Lung (tissue), 12 donors: ENCODE data around the gene PACS1. TPM values are rescaled to one million over a fixed set of nuclear protein-coding genes. Genes with fewer than 3 reads are reported as not detected.

ENCODE experiments used
- ATAC-seq: fragments of 200-7000 bp; cut with Tn5 transposase; one replicate; pipeline ENCODE4 v1.9.1; 2020; ENCODE audit warnings: moderate number of reproducible peaks; ENCODE audit not compliant: insufficient read depth, low FRiP score
- DNase-seq, 3 donors: peaks; one replicate each; pipeline ENCODE4 v3.0.0-alpha.2; 2013 to 2017
- H3K27ac ChIP-seq, 2 donors: one replicate each; pipeline ENCODE4 v1.5.1; 2013; ENCODE audit warnings: mild to moderate bottlenecking in 2 of 2, moderate library complexity in 2 of 2, control low read depth in 1 of 2, inconsistent platforms in 1 of 2, low read depth in 1 of 2, low read length in 1 of 2
- H3K27me3 ChIP-seq, 3 donors: one replicate each; pipeline ENCODE4 v1.5.1; 2013; ENCODE audit warnings: low read length in 2 of 3; ENCODE audit not compliant: control insufficient read depth in 3 of 3, insufficient read depth in 3 of 3
- H3K36me3 ChIP-seq, 4 donors: one replicate each; pipeline ENCODE4 v1.5.1; 2013; ENCODE audit warnings: low read length in 4 of 4, mild to moderate bottlenecking in 1 of 4, moderate library complexity in 1 of 4; ENCODE audit not compliant: control insufficient read depth in 4 of 4, insufficient read depth in 4 of 4
- H3K4me1 ChIP-seq, 5 donors: one replicate each; pipeline ENCODE4 v1.5.1; 2013; ENCODE audit warnings: low read length in 5 of 5, mild to moderate bottlenecking in 2 of 5, moderate library complexity in 1 of 5; ENCODE audit not compliant: control insufficient read depth in 5 of 5, insufficient read depth in 5 of 5
- H3K4me3 ChIP-seq: one replicate; pipeline ENCODE4 v1.5.1; 2013; ENCODE audit warnings: mild to moderate bottlenecking, control low read depth, moderate library complexity
- H3K9ac ChIP-seq, 2 donors: one replicate each; pipeline ENCODE4 v1.5.1; 2013; ENCODE audit warnings: low read length in 2 of 2, control low read depth in 1 of 2; ENCODE audit not compliant: insufficient read depth in 1 of 2
- H3K9me3 ChIP-seq, 4 donors: one replicate each; pipeline ENCODE4 v1.5.1; 2013; ENCODE audit warnings: low read length in 3 of 4, mild to moderate bottlenecking in 1 of 4, moderate library complexity in 1 of 4; ENCODE audit not compliant: control insufficient read depth in 4 of 4, insufficient read depth in 3 of 4
- WGBS, 2 donors: extraction: QIAGEN DNeasy Blood & Tissue Kit; methylation state at CpG; one replicate each; pipeline ENCODE4 v1.1.7; 2013; 5-methylcytosine and 5-hydroxymethylcytosine counted together
- polyA plus RNA-seq, 2 donors: library from polyadenylated mRNA; stranded (reverse); fragments of 200-250 nt; gene quantifications; one replicate each; pipeline ENCODE4 v1.2.1, GENCODE V29; 2013
- total RNA-seq, 2 donors: library from RNA; depleted of rRNA in 1 of 2; stranded (reverse); fragments of >200 nt in 1 of 2; gene quantifications; one replicate each; pipeline ENCODE4 v1.2.1, GENCODE V29; 2014 to 2021
- TF ChIP-seq, protein P1 (sequence below): IDR thresholded peaks from 2 replicates; pipeline ENCODE4 v1.5.1; 2012; ENCODE audit warnings: mild to moderate bottlenecking; ENCODE audit errors: control extremely low read depth, extremely low read depth
- donor health status: control.
- donor health status: control.
- donor health status: Bipolar disorder and iron deficiency.
- donor health status: healthy.
- donor health status: DM: yes; HTN: yes; CAD: no.

The PACS1 gene
- total and polyA plus RNA-seq, 4 donors = 22.2 to 48.8 (median 34.7) TPM

DNA sequence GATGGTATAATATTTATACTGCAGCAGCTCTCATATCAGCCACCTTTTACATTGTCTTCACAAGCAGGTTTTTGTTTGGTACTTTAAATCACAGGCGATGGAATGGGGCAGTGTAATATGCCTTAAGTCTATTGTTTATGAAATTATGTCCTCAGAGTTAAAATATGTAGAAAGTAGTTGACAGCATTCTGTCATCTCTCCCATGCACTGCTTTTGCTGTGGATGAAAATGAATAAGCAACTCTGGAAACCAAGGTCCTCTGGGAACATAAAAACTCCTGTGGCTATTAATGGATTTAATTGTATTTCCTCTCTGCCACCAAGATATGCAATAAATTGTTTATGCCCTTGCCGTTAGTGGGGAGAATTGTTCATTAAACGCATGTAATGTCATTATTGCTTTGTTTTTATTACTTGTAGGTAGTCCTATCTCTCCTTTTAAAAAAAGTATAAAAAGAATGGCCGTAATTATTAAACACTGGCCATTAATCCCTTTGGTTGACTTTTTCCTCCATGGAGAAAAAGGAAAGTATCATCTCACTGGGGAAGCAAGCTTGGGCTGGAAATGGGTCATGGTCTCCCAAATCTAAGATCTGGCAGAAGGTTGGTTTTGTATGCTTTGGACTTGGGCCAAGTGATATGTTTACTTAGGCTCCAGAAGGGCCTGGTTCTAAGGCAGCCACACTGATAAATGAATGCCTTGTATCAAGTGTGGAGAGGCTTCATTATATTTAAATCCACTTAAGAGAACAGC is 13.1 kb downstream of the PACS1 start:
- peaks cover 3 to 17% (median 16%) of the 10 kb centered on the region in 5 donors for H3K4me1 ChIP-seq
- WGBS, 2 donors = 50 to 73% methylated on average over 4 of the region's 4 CpGs
- TF ChIP-seq, protein P1, sequence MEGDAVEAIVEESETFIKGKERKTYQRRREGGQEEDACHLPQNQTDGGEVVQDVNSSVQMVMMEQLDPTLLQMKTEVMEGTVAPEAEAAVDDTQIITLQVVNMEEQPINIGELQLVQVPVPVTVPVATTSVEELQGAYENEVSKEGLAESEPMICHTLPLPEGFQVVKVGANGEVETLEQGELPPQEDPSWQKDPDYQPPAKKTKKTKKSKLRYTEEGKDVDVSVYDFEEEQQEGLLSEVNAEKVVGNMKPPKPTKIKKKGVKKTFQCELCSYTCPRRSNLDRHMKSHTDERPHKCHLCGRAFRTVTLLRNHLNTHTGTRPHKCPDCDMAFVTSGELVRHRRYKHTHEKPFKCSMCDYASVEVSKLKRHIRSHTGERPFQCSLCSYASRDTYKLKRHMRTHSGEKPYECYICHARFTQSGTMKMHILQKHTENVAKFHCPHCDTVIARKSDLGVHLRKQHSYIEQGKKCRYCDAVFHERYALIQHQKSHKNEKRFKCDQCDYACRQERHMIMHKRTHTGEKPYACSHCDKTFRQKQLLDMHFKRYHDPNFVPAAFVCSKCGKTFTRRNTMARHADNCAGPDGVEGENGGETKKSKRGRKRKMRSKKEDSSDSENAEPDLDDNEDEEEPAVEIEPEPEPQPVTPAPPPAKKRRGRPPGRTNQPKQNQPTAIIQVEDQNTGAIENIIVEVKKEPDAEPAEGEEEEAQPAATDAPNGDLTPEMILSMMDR = no peak
- ATAC-seq (no peak), DNase-seq (peak; percentile 24 to 64 (median 39))
- no peaks in the 10 kb centered on the region for H3K27me3 ChIP-seq
- H3K36me3 ChIP-seq = peaks cover 0 to 4% (median 0%) of the 10 kb centered on the region in 4 donors
- no peaks in the 10 kb centered on the region for H3K9me3 ChIP-seq
- no peak overlapping the region for H3K4me3 ChIP-seq
- no peak overlapping the region for H3K9ac ChIP-seq
- peak overlapping the region in 1 of 2 donors; percentile 38 for H3K27ac ChIP-seq

DNA sequence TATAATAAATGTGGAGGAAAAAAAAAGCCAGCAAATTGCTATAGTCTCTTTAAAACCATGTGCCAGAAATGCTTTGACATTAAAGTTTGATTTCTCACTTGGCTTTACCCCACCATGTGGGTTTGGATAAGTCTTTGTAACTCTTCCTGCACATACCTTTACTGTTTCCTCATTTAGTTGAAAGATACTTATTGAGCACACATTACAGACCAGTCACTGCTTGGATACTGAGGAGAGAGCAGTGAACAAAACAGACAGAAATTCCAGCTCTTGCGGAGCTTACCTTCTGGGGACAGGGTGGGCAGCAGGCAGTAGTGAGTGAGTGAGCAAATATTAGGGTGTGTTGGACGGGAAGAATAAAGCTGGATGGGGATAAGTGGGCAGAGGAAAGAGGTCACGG is 13.7 kb downstream of the PACS1 start:
- Histone ChIP-seq H3K27ac (peak overlapping the region in 1 of 2 donors; percentile 49), H3K36me3 (peaks cover 0 to 4% (median 0%) of the 10 kb centered on the region in 4 donors), H3K9ac (peak overlapping the region in 1 of 2 donors; percentile 49), H3K4me1 (peaks cover 3 to 20% (median 16%) of the 10 kb centered on the region in 5 donors), H3K27me3 (no peaks in the 10 kb centered on the region), H3K4me3 (no peak overlapping the region), H3K9me3 (no peaks in the 10 kb centered on the region)
- WGBS, 2 donors = 86 to 97% methylated on average over 3 of the region's 3 CpGs
- ATAC-seq (no peak), DNase-seq (no peak)
- TF ChIP-seq, protein P1 = no peak

DNA sequence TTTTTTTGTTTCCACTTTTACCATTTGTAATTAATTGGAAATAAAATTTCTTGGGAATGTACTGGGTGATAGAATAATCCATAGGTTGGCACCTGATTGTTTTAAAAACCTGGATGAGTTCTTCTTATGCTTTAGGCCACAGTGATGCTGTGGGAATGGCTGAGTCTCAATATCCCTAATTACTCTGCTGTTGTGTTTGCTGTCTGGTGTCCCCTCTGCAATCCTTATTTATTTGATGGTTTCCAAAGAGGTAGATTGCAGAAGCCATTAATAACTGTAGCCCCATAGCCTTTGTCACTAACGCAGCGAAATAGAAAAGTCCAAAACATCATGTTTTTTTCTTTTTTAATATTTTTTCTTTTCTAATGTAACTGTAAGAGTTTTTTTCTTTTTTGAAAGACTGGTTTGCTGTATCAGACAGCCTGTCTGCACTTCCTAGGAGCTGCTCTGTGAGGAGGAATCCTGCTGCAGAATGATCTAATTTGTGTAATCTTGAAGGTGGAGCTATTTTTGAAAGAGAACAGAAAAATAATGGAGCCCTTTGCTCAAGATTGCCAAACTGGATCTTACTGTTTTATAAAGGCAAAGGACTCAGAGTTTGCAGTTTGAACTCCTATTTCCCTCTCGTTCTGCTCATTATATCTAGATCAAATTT is 14.9 kb downstream of the PACS1 start:
- ATAC-seq (no peak), DNase-seq (no peak)
- Histone ChIP-seq H3K9ac (no peak overlapping the region), H3K4me3 (no peak overlapping the region), H3K27ac (no peak overlapping the region), H3K4me1 (peaks cover 3 to 20% (median 16%) of the 10 kb centered on the region in 5 donors), H3K27me3 (no peaks in the 10 kb centered on the region), H3K9me3 (no peaks in the 10 kb centered on the region), H3K36me3 (no peaks in the 10 kb centered on the region)
- WGBS, 2 donors = 89 to 93% methylated on average over 3 of the region's 3 CpGs
- TF ChIP-seq, protein P1 = no peak
